HG02610 (cell line): ENCODE measurements around the gene SPATS2L.

Experiments
- ATAC-seq: cut with Tn5 transposase; IDR thresholded peaks from one replicate; pipeline ENCODE4 v1.9.1; 2021; ENCODE audit warnings: mild to moderate bottlenecking, moderate library complexity; ENCODE audit not compliant: unreplicated experiment

The SPATS2L gene

GRCh38 chr2:200373973-200374416 is 67.5 kb downstream of the SPATS2L start:
- ATAC-seq = peak; percentile 85

- ATAC-seq = peak; percentile 39
Observed at GRCh38 chr2:200376513-200377354, 70.2 kb downstream of the SPATS2L start.

GRCh38 chr2:200377355-200378336 is 71.2 kb downstream of the SPATS2L start:
- no peak for ATAC-seq

- no peak for ATAC-seq
Observed at GRCh38 chr2:200378652-200379290, 72.3 kb downstream of the SPATS2L start.

- ATAC-seq = no peak
Observed at GRCh38 chr2:200379481-200380090, 73.1 kb downstream of the SPATS2L start.

- no peak for ATAC-seq
Observed at GRCh38 chr2:200380091-200380561, 73.6 kb downstream of the SPATS2L start.

GRCh38 chr2:200380833-200381542 is 74.5 kb downstream of the SPATS2L start:
- ATAC-seq = no peak

GRCh38 chr2:200382874-200383273 is 76.4 kb downstream of the SPATS2L start:
- no peak for ATAC-seq

GRCh38 chr2:200383380-200384110 is 77.1 kb downstream of the SPATS2L start:
- ATAC-seq = peak; percentile 75

- no peak for ATAC-seq
Observed at GRCh38 chr2:200385063-200385635, 78.7 kb downstream of the SPATS2L start.

GRCh38 chr2:200393191-200393590 is 86.7 kb downstream of the SPATS2L start:
- no peak for ATAC-seq

GRCh38 chr2:200394045-200394444 is 87.6 kb downstream of the SPATS2L start:
- ATAC-seq = no peak

- no peak for ATAC-seq
Observed at GRCh38 chr2:200396781-200397242, 90.3 kb downstream of the SPATS2L start.

GRCh38 chr2:200397785-200398184 is 91.3 kb downstream of the SPATS2L start:
- ATAC-seq = no peak

- ATAC-seq = no peak
Observed at GRCh38 chr2:200399046-200399445, 92.6 kb downstream of the SPATS2L start.

GRCh38 chr2:200399636-200400035 is 93.1 kb downstream of the SPATS2L start:
- no peak for ATAC-seq

GRCh38 chr2:200403814-200404213 is 97.3 kb downstream of the SPATS2L start:
- ATAC-seq = no peak

- ATAC-seq = no peak
Observed at GRCh38 chr2:200404615-200405014, 98.1 kb downstream of the SPATS2L start.
